Measurements from ENCODE around the gene IL37. TPM values are rescaled to one million over a fixed set of nuclear protein-coding genes. Genes with fewer than 3 reads are reported as not detected.

The IL37 gene
- total and polyA plus RNA-seq, 2 donors from 2014 or later = not detected

DNA sequence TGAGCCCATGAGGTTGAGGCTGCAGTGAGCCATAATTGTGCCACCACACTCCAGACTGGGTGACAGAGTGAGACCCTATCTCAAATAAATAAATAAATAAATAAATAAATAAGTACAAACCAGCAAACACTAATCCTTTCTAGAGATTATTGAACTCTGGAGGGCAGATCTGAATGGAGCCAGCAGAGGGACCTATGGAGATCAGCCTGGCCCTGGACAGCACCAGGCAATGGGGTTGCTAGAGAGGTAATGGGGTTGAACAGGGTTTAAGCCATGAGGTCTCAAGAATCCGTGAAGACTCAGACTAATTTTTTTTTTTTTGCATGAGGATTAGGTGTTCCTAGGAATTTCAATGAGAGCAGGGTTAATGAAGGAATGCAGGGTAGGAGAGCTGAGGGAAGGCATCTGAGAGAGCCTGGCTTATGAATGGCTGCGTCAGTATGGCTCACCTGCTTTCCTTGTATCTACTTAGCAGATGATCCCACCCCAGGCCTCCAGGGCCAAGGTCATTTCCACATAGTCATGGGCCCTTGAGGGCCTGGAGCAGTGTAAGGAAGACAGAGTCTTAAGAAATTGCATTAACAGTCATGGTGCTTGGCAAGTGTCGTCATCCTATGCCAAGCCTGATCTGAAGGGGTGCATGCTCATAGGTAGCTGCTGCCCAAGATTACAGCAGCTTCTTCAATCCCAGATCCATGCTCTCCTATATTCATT, 34.6 kb upstream of the IL37 start:
- FAIRE-seq = no peak
- DNase-seq = no peak
- H3K27me3 ChIP-seq (ENCODE audit: control insufficient read depth, insufficient read depth, low read length) = no peaks in the 10 kb centered on the region
- TF ChIP-seq, protein P1, sequence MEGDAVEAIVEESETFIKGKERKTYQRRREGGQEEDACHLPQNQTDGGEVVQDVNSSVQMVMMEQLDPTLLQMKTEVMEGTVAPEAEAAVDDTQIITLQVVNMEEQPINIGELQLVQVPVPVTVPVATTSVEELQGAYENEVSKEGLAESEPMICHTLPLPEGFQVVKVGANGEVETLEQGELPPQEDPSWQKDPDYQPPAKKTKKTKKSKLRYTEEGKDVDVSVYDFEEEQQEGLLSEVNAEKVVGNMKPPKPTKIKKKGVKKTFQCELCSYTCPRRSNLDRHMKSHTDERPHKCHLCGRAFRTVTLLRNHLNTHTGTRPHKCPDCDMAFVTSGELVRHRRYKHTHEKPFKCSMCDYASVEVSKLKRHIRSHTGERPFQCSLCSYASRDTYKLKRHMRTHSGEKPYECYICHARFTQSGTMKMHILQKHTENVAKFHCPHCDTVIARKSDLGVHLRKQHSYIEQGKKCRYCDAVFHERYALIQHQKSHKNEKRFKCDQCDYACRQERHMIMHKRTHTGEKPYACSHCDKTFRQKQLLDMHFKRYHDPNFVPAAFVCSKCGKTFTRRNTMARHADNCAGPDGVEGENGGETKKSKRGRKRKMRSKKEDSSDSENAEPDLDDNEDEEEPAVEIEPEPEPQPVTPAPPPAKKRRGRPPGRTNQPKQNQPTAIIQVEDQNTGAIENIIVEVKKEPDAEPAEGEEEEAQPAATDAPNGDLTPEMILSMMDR (IDR thresholded peaks at IDR 0.05; ENCODE audit: borderline replicate concordance, extremely low read depth, insufficient read depth) = no peak
- H3K9me3 ChIP-seq (ENCODE audit: control insufficient read depth in 2 of 3, insufficient read depth in 1 of 3, low read length in 3 of 3) = no peaks in the 10 kb centered on the region
- intact Hi-C loops (cut with DNase I) = no loop called here
- H3K4me3 ChIP-seq (ENCODE audit: low read length in 3 of 3) = no peak overlapping the region
- H3K27ac ChIP-seq (ENCODE audit: low read depth in 2 of 2, low read length in 2 of 2) = no peak overlapping the region
- H3K9ac ChIP-seq (ENCODE audit: low read length in 3 of 3) = no peak overlapping the region
- no peaks in the 10 kb centered on the region for H3K36me3 ChIP-seq (ENCODE audit: control insufficient read depth in 2 of 3, insufficient read depth in 3 of 3, low read length in 3 of 3)
- no peaks in the 10 kb centered on the region for H3K4me1 ChIP-seq (ENCODE audit: control insufficient read depth in 2 of 3, insufficient read depth in 2 of 3, low read depth in 1 of 3, low read length in 3 of 3)

DNA sequence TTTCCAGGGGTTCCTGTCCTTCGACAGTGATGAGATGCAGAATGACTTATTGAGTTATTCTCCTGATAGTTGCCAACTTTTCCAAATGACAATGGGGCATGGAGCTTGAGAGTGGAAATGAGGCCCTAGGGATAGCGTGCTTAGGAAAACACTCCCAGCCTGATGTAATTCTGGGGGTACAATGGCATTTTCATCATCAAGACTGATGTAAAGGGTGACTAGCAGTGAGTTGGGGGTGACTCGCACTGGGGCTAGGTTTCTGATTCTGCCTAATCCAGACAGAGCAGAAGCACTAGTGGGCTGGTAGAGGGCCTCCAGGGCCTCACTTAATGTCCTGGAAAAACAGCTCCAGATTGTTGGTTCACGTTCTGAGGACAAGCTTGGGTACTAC, 34.0 kb upstream of the IL37 start:
- no peaks in the 10 kb centered on the region for H3K4me1 ChIP-seq (ENCODE audit: control insufficient read depth in 2 of 3, insufficient read depth in 2 of 3, low read depth in 1 of 3, low read length in 3 of 3)
- H3K27ac ChIP-seq (ENCODE audit: low read depth in 2 of 2, low read length in 2 of 2) = no peak overlapping the region
- no peak overlapping the region for H3K4me3 ChIP-seq (ENCODE audit: low read length in 3 of 3)
- no peaks in the 10 kb centered on the region for H3K36me3 ChIP-seq (ENCODE audit: control insufficient read depth in 2 of 3, insufficient read depth in 3 of 3, low read length in 3 of 3)
- no peak overlapping the region for H3K9ac ChIP-seq (ENCODE audit: low read length in 3 of 3)
- H3K27me3 ChIP-seq (ENCODE audit: control insufficient read depth, insufficient read depth, low read length) = no peaks in the 10 kb centered on the region
- TF ChIP-seq, protein P1 (IDR thresholded peaks at IDR 0.05; ENCODE audit: borderline replicate concordance, extremely low read depth, insufficient read depth) = no peak
- FAIRE-seq = no peak
- DNase-seq = no peak
- intact Hi-C loops (cut with DNase I) = no loop called here
- H3K9me3 ChIP-seq (ENCODE audit: control insufficient read depth in 2 of 3, insufficient read depth in 1 of 3, low read length in 3 of 3) = no peaks in the 10 kb centered on the region

DNA sequence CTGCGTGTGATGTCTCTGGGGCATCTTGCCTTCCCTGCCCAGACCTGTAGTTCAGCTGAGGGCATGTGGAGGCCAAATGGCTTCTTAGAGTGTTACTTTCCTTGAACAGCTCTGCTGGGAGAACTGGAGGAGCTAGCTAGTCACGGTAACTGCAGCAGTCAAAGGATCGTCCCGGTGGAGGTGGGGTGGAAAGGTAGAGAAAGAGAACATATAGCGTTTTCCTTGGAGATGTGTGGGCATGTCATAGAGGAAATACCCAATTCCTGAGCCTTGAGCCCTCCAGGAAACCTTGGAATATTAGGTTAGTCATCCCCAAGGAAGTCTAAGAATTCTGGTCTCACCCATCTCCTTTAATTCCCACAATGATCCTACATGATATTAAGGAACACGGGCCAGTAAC, 33.5 kb upstream of the IL37 start:
- Histone ChIP-seq H3K4me3 (ENCODE audit: low read length in 3 of 3) (no peak overlapping the region), H3K27me3 (ENCODE audit: control insufficient read depth, insufficient read depth, low read length) (no peaks in the 10 kb centered on the region), H3K9ac (ENCODE audit: low read length in 3 of 3) (no peak overlapping the region), H3K9me3 (ENCODE audit: control insufficient read depth in 2 of 3, insufficient read depth in 1 of 3, low read length in 3 of 3) (no peaks in the 10 kb centered on the region), H3K4me1 (ENCODE audit: control insufficient read depth in 2 of 3, insufficient read depth in 2 of 3, low read depth in 1 of 3, low read length in 3 of 3) (no peaks in the 10 kb centered on the region), H3K27ac (ENCODE audit: low read depth in 2 of 2, low read length in 2 of 2) (no peak overlapping the region), H3K36me3 (ENCODE audit: control insufficient read depth in 2 of 3, insufficient read depth in 3 of 3, low read length in 3 of 3) (no peaks in the 10 kb centered on the region)
- no peak for FAIRE-seq
- intact Hi-C loops (cut with DNase I) = no loop called here
- DNase-seq = no peak
- TF ChIP-seq, protein P1 (IDR thresholded peaks at IDR 0.05; ENCODE audit: borderline replicate concordance, extremely low read depth, insufficient read depth) = no peak
